Posterior cingulate gyrus (tissue), 11 donors: ENCODE measurements around the gene MIEF2.
"Not testable (repeated sequence)": the region's sequence is repeated elsewhere in the genome, so short reads cannot be mapped to it uniquely, and the experiment has no call there.

Source experiments
- DNase-seq, 10 donors: peaks; one replicate each; pipeline versions ENCODE4 v3.0.0 to v3.0.0-alpha.2; 2020 to 2021; ENCODE audit warnings: mixed read lengths in 3 of 10
- intact Hi-C: fragments of 100-400 bp; cut with DNase I; formaldehyde crosslinking; loops from one replicate; pipeline ENCODE4 v1.15.1; 2023

Gene MIEF2, protein sequence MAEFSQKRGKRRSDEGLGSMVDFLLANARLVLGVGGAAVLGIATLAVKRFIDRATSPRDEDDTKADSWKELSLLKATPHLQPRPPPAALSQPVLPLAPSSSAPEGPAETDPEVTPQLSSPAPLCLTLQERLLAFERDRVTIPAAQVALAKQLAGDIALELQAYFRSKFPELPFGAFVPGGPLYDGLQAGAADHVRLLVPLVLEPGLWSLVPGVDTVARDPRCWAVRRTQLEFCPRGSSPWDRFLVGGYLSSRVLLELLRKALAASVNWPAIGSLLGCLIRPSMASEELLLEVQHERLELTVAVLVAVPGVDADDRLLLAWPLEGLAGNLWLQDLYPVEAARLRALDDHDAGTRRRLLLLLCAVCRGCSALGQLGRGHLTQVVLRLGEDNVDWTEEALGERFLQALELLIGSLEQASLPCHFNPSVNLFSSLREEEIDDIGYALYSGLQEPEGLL

DNA sequence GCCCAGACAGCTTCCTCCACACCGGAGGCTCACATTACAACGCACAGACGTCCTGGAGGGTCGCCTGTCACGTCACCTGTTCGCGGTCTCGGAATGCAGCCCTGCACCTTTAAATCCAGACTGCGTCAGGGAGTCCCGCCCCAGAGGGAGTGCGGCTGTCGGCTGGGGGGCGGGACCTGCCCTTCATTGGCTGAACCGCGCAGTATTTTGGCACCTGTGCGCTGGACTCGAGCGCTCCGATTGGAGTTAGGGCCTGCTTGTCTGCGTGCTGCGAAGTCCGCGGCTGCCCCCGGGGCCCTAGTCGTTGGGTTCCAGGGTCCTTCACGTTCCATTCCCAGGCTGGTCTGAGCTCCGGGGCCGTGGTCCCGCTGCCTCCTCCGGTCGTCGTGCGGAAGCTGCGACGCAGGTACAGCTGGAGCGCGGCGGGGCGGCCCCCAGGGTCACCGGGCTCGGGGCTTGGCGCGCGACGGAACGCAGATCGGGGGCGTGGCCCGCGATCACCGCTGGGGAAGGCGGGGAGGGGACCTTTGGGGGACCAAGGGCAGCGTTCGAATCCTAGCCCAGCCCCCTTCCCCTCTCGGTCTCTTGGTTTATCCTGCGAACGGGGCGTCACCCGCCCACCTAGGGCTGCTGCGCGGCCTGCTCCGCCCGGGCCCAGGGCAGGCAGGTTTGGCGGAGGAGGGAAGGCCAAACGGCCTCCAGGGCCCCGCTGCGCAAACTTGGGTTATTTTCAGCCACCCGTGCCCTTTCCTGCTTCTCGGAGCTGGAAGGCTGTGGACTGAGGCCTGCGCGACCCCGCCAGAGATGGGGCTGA, at the start of gene MIEF2:
MIEF2 (plus strand) TSS at position 331 of the 814 bp plus-strand sequence. CDS start 2,059 bp downstream, outside the sequence.
- peak; percentile 93 to 100 (median 96) for DNase-seq
- intact Hi-C loops = loop anchor here (2.0 to 5.0 kb wide), 2 partner anchors 33 to 54 kb away; partner anchors contain the start of genes LLGL1, SMCR8 and TOP3A

DNA sequence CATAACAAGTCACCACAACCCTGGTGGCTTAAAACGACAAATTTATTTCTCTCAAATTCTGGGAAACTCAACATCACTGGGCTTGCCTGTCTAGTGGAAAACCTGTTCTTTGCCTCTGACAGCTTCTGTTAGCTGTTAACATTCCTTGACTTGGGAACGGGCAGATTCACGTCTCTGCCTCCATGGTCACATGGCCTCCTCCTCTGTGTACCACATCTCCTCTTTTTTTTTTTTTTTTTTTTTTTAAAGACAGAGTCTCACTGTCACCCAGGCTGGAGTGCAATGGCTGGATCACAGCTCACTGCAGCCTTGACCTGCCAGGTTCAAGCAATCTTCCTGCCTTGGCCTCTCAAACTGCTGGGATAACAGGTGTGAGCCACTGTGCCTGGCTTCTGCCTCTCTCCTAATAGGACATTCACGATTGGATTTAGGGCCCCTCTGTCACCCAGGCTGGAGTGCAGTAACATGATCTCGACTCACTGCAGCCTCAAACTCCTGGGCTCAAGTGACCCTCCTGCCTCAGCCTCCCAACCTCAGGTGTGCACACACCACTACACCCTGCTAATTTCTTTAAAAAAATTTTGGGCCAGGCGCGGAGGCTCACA, 46.7 kb upstream of the MIEF2 start:
- intact Hi-C loops = no loop called here
- peak in 1 of 10 donors; percentile 55 for DNase-seq

DNA sequence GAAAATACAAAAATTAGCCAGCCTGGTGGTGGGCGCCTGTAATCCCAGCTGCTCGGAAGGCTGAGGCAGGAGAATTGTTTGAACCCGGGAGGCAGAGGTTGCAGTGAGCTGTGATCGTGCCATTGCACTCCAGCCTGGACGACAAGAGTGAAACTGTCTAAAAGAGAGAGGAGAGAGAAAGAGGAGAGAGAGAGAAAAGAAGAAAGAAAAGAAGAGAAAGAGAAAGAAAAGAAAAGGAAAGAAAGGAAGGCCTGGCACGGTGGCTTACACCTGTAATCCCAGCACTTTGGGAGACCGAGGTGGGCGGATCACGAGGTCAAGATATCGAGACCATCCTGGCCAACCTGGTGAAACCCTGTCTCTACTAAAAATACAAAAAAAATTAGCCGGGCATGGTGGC, 43.6 kb upstream of the MIEF2 start:
- DNase-seq = peak in 2 of 10 donors; percentile 12 to 22
- intact Hi-C loops = not testable (repeated sequence)

DNA sequence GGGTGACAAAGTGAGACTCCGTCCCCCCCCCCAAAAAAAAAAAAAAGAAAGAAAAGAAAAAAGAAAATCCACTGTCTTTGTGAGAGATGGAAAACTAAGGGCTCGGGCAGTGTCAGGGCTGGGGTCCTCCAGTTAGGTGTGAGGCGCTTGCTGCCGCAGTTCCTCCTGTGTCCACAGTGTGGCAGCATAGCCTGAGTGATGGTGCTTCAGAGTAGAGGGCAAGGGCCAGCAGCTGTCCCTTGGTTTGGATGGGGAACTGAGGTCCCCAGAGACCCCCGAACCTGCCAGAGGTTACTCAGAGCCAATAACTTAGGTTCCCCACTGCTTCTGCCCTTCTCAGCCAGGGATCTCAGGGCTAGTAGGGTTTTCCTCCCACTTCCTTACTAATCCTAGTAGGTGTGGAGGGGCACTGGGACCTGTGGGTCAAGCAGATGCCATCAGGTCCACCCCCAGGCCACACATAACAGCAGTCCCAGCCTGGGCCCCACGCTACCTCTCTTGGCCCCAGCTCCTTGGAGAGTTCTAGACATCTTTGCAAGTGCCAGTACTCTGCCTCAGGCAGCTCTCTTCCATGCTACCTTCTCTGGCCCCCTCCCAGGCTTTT, 42.9 kb upstream of the MIEF2 start:
- peak; percentile 51 to 96 (median 83) for DNase-seq
- intact Hi-C loops = no loop called here

DNA sequence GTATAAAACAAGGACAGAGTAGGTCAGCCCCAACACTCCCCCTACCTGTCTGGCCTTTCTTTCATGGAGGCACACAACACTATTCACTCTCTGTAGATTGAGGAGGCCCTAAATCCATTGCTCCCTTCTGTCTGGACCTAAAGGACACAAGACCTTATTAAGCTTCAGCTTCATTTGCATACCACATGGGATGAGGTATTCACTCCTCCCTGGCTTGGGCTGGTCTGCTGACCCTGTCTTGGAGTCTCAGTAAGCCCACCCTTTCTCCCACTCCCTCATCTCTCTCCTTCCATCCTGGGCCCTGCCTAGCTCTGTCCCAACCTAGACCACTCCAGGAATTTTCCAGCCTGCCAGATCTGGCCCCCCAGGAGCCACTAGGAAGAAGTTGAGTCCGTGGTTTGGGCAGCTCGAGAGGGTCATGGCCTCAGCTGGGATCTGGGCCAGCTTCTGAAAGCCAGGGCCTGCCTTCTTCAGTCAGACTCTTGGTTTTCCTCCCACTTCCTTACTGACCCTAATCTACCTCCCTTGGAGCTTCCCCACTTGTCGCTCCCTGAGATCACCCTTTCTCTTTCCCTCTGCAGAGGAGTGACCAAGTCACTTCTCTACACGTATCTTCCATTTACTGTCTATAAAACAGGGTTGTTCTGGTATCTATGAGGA, 41.6 kb upstream of the MIEF2 start:
- peak in 2 of 10 donors; percentile 61 to 70 for DNase-seq
- intact Hi-C loops = no loop called here

DNA sequence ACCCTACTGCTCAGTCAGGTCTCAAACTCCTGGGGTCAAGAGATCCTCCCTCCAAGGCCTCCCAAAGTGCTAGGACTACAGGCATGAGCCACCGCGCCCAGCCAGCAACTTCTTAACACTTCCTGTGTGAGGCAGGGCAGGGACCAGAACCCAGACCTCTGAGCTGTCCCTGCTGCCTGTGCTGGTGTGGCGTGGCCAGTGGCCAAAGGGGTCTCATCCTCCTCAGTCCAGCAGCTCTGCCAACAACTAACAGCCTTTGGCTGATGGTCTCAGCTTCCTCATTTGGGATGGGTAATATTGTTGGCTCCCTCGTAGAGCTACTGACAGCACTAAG, 36.4 kb upstream of the MIEF2 start:
- intact Hi-C loops = loop anchor here (10.0 kb wide), 1 partner anchor 91 kb away; the partner anchor contains the start of genes SMCR8 and TOP3A
- DNase-seq = no peak

DNA sequence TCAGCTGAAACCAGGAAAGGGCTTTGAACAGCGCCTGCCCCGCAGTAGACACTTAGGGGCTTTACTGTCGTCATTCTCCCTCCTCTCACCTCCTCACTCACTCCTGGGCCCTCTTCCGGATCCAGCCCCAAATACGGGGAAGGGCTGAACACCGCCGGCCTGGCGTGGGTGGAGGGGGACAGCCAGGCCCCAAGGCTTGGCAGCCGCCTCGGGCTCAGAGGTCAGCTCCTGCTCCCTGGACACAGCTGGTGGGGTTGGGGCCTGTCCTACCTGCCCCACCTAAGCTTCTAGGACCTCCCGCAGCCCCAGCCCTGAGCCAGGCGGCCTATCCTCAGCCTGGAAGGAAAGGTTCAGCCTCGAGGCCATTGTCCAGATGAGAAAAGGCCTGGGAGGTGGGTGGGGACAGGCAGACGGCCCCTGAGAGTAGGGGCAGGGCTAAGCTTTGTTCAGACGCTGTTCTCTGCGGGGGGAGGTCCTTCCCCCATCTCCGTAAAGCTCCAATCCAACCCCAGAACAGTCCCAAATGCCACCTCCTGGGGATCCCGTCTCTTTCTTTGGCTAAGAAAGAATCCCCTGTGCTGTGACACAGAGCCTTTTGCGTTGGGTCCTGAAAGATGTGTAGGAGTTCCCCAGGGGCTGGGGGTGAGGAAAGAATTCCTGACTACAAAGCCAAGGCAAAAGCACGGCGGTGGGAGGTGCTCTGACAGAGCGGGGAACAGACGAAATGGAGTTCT, 35.9 kb upstream of the MIEF2 start:
- intact Hi-C loops = loop anchor here (5.0 to 10.0 kb wide), 2 partner anchors 38 to 90 kb away; partner anchors contain the start of genes MIEF2, SMCR8 and TOP3A
- DNase-seq = no peak

DNA sequence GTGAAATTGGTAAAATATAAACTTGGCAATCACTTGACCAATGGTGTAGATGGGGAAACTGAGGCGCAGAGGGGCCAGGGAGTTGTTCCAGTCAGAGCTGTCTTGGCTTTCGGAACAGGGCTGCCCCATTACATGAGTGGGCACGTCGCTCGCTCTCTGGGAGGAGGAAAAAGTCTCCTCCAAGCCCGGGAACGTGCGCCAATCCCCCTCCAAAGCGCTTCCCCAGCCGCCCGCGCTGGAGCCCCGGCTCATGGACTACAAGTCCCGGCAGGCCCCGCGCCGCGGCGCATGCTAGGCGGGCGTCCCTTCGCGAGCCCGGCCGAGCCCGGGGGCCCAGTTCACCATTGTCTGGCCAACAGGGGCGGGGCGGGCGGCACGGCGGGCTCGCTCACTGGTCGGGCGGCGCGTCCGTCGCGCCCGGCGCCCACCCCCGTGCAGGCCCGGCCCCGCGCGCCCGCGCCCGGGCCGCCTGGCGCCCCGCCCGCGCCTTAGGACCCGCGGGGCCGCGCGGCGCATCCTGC, 35.3 kb upstream of the MIEF2 start, which contains the start of gene LLGL1:
LLGL1 (plus strand) TSS at position 515 of the 521 bp plus-strand sequence. CDS start 48 bp downstream, outside the sequence.
- intact Hi-C loops = loop anchor here (5.0 to 10.0 kb wide), 2 partner anchors 37 to 90 kb away; partner anchors contain the start of genes MIEF2, SMCR8 and TOP3A
- peak; percentile 90 to 100 (median 96) for DNase-seq

DNA sequence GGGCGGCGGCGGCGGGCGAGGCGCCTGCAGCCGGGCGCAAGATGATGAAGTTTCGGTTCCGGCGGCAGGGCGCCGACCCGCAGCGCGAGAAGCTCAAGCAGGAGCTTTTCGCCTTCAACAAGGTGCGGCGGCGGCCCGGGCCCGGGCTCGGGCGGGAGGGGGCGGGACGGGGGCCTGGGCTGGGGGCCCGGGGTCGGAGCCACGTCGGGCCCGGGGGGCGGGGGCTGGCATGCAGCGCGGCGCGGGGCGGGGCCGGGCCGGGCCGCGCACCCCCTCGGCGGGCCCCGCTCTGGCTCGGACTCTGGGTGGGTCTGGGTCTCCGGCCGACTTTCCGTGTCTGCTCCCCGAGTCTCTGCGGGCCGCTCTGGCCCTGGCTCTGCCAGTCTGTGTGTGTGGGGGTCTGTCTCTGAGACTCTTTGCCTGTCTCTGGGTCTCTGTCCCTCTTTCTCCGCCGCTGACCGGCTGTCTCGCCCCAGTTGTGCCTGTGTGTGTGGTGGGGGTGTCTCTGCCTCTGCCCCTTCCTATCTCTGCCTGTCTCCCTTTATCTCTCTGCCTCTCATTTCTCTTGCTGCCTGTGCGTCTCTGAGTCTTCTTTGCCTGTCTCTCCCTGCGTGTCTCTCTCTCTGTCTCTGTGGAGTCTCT, 34.7 kb upstream of the MIEF2 start:
- peak in 2 of 10 donors; percentile 42 to 87 for DNase-seq

DNA sequence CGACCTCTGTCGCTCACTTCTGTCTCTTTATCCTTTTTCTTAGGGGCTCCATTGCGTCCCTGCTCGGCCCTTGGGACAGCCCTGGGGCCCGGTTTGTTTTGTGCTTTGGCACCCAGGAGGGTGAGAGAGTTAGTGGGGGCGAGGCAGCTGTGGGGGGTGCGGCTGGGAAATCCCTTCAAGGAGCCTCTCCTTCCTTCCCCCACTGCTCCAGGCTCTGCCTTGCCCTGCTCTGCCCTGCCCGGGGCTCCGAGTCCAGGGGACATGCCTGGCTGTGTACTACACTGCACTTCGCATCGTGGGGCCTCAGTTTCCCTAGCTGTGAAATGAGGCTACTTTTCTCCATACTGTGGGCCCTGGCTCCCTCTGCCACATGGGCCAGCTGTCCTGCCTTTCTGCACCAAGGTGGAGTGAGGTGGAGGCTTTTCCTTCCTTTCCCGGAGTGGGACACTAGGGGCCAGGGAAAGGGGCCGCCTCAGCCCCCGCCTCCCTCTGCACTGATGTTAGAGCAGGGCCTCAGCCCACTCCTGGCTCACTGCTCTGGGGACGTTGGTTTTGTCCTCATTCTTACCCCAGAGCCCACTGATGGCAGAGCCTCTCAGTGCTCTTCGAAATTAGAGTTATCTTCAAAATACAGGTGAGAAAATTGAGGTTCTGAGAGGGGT, 34.0 kb upstream of the MIEF2 start:
- intact Hi-C loops = loop anchor here (5.0 to 10.0 kb wide), 2 partner anchors 36 to 88 kb away; partner anchors contain the start of genes MIEF2, SMCR8 and TOP3A
- DNase-seq = peak in 1 of 10 donors; percentile 80

More for the DNA sequence above, 34.7 kb upstream of the MIEF2 start:
- intact Hi-C loops = loop anchor here (5.0 to 10.0 kb wide), 2 partner anchors 37 to 89 kb away; partner anchors contain the start of genes MIEF2, SMCR8 and TOP3A

DNA sequence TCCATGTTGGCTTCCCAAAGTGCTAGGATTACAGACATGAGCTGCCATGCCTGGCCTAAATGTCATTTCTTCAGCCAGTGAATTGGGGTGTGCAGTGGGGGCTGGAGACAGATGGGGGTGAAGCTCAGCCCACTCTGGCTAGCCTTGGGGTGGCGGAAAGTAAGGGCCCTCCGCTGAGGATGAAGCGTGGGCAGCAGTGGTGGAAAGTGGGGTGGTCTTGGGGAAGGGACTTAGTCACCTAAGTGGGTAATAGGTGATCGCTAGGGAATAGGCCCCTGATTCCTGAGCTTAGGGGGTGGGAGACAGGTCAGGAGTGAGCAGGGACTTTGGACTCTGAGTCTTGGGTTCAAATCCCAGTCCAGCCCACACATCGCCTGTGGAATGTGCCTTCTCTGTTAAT, 32.8 kb upstream of the MIEF2 start:
- intact Hi-C loops = loop anchor here (5.0 to 10.0 kb wide), 2 partner anchors 35 to 87 kb away; partner anchors contain the start of genes MIEF2, SMCR8 and TOP3A
- peak in 1 of 10 donors; percentile 57 for DNase-seq

DNA sequence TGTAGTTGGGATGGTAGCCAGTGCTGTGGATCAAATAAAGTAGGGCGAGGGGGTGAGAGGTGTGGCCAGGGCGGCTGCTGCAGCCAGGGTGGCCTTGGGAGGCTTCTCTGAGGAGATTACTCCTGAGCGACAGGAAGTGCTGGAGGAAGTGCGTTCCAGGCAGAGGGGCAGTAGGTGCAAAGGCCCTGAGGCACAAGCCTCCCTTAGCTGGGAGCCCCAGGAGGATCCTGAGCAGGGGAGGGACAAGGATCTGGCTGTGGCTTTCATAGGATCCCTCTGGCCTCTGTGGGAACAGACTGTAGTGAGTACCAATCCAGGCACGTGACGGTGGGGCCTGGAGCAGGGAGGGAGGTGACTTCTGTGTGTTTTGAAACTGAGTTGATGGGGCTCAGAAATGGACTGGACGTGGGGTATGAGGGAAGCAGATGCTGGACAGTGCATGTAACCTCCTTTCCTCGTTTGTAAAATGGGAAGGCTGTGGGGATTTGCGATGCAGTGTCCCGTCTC, 32.2 kb upstream of the MIEF2 start:
- intact Hi-C loops = loop anchor here (5.0 to 10.0 kb wide), 2 partner anchors 34 to 87 kb away; partner anchors contain the start of genes MIEF2, SMCR8 and TOP3A
- no peak for DNase-seq

DNA sequence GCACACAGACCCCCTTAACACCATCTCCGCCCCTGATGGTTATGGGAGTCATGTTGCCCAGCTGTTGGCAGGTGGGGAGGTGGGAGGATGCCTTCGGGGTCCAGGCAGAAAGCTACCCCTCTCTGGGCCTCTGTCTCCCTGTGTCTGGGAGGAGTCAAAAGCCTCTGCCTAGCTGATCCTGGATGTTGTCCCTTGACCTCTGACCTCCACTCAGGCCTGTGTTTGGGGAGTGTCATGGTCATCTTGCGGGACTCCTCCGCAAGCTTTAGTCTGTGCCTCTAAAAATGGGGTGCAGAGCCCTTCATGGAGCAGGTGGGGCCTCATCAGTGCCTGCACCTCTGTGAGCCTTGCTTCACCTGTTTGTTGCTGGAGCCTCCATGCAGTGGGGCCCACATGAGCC, 31.2 kb upstream of the MIEF2 start:
- no peak for DNase-seq
- intact Hi-C loops = loop anchor here (5.0 to 10.0 kb wide), 2 partner anchors 33 to 86 kb away; partner anchors contain the start of genes MIEF2, SMCR8 and TOP3A

DNA sequence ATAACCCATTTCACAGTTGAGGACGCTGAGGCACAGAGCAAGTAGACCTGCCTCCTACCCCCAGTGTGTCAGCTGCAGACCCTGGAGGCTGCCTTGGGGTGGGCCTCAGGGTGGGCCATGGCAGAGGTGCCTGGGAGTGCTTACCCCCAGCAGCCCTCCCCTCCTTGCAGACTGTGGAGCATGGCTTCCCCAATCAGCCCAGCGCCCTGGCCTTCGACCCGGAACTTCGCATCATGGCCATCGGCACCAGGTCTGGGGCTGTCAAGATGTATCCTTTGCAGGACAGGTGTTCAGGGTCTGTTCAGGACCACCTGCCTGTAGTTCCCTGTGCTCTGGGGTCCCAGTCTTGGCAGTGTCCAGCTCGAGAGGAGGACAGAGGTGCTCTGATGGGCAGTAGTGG, 30.7 kb upstream of the MIEF2 start:
- DNase-seq = no peak
- intact Hi-C loops = loop anchor here (5.0 to 10.0 kb wide), 2 partner anchors 33 to 85 kb away; partner anchors contain the start of genes MIEF2, SMCR8 and TOP3A

DNA sequence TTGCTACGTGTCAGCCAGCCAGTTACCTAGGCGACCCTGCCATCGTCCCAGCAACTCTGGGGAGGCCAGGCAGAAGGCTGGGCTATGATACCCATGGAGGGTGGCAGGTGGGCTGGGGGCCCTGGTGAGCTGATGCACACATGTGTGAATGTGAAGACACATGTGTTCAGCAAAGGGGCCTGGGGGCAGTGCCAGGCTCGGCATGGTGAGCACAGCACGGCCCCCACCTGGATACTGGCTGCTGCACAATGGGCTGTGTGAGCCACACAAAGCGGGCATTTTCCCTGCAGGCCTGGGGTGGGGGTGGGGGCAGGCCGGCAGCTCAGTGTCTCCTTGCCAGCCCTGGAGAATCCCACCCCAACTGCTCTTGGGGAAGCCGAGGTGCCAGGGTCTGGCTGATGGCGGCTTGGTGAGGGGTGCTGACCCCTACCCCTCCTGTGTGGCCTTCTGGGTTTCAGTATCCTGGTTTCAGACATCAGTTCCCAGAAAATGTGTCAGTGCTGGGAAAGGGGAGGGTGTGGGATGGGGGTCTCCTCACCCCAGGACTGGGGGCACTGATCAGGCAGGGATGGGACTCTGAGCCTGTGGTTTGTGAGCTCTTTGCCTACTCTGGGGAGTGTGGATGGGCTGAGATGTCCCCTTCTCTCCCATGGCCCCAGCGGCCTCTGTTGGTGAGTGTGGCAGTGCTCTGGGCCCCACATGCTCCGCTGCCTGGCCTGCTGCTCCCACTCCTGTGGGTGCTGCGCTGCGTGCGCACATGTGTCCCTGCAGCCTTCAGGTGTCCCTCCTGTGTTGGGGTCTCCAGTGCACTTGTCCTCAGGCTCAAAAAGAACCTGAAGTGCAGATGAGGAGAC, 29.9 kb upstream of the MIEF2 start:
- intact Hi-C loops = no loop called here
- peak; percentile 54 to 97 (median 77) for DNase-seq

DNA sequence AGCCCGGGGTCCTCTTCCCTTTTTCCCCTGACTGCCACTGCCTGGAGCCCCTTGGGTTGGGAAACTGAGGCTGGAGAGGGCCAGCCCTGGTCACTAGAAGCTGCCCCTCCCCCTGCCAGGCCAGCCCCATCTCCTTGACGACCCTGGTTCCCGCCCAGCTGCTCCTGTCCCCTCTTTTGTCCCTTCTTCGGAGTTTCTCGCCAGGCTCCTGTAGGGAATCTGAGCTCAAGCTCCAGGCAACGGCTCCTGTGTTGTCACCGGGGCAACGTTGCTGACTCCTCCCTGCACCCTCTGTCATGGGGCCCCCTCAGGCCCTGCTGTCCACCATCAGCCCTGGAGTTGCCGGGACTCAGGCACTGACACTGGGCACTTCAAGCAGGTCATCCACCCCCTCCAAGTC, 29.3 kb upstream of the MIEF2 start:
- no peak for DNase-seq
- intact Hi-C loops = no loop called here
